ENCODE results near the gene UBASH3B.

Gene UBASH3B

DNA sequence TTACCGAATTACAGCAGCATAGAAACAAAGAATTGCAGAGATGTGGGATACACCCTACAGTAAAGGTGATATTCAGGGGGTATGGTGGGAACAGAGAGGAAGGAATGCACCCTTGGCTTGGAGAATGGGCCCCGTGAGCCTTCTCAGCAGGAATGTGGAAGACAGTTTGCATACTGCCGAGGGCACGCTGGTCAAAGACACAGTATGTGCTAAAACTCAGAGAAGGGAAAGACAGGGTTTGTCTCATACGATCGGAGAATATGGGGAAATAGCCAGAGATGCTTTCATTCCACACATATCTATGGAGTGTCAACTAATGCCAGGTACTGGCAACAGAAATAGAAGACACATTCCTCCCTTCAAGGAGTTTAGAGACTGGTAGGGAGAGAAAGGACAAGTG, 36.9 kb downstream of the UBASH3B start:
- H3K4me3 ChIP-seq (replicated peaks; ENCODE audit: low read depth, low read length): no peak overlapping the region
- TF ChIP-seq, protein P1, sequence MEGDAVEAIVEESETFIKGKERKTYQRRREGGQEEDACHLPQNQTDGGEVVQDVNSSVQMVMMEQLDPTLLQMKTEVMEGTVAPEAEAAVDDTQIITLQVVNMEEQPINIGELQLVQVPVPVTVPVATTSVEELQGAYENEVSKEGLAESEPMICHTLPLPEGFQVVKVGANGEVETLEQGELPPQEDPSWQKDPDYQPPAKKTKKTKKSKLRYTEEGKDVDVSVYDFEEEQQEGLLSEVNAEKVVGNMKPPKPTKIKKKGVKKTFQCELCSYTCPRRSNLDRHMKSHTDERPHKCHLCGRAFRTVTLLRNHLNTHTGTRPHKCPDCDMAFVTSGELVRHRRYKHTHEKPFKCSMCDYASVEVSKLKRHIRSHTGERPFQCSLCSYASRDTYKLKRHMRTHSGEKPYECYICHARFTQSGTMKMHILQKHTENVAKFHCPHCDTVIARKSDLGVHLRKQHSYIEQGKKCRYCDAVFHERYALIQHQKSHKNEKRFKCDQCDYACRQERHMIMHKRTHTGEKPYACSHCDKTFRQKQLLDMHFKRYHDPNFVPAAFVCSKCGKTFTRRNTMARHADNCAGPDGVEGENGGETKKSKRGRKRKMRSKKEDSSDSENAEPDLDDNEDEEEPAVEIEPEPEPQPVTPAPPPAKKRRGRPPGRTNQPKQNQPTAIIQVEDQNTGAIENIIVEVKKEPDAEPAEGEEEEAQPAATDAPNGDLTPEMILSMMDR (IDR thresholded peaks at IDR 0.05; ENCODE audit: low read depth, low read length, missing control alignments): no peak
- no peak for DNase-seq (ENCODE audit: extremely low read depth, low read depth)

DNA sequence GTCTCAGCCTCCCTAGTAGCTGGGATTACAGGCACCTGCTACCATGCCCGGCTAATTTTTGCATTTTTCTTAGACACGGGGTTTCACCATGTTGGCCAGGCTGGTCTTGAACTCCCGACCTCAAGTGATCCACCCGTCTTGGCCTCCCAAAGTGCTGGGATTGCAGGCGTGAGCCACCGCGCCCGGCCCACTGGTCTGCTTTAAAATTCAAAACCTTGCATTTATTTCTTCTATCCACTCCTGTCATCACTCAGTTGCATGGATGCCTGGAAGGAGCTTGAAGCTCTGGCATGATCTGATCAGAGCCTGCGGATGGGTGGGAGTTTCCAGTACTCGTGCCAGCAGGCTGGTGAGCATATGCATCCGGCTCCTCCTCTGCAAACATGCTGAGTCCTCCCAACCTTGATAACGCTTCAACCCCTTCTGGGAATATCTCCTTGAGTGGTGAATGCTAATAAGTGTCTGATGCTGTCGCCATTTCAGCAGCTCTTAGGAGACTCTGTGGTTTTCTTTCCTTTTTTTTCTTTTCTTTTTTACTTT, 39.6 kb downstream of the UBASH3B start:
- TF ChIP-seq, protein P1 (IDR thresholded peaks at IDR 0.05; ENCODE audit: low read depth, low read length, missing control alignments): no peak
- H3K4me3 ChIP-seq (replicated peaks; ENCODE audit: low read depth, low read length): no peak overlapping the region
- no peak for DNase-seq (ENCODE audit: extremely low read depth, low read depth)

DNA sequence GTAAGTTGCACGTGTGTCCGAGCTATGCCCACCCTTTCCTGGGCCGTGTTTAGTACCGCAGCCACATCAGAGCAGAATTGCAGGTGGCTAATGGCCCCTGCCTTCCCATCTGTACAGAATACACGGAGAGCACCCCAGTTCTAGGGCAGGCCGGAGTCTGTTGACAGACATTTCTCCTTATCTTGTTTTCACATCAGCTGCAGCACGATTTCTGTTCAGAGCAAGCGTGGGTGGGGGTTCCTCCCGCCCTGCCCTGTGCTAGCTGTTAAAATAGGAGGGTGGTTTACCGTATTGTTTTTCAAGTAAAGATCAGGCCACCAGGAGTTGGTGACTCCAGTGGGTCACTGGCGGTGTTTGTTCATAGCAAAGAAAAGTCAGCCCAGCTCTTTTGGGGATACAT, 41.1 kb downstream of the UBASH3B start:
- DNase-seq (ENCODE audit: extremely low read depth, low read depth): no peak
- TF ChIP-seq, protein P1 (IDR thresholded peaks at IDR 0.05; ENCODE audit: low read depth, low read length, missing control alignments): no peak
- no peak overlapping the region for H3K4me3 ChIP-seq (replicated peaks; ENCODE audit: low read depth, low read length)

DNA sequence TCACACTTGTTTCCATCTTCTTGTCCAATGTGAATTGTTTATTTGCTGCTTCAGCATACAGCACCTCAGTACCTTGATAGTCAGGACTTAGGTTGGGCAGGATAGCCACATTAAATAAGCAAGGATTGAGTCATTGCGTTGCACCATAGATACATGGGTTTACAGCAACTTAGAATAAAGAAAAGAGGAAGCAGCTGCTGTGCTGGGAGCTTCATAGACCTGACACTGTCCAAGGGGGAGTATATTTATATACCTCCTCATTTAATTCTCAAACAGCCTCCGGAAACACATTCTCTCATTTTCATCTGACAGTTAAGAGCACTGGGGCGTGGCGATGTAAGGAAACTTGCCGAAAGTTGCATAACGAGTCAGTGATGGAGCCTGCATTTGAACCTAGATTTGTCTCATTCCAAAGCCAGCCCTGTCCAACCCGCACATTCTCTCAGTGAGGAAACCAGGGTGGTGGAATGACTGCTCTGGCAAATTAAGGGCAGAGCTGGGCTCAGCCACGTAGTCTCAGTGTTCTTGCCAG, 42.2 kb downstream of the UBASH3B start:
- no peak overlapping the region for H3K4me3 ChIP-seq (replicated peaks; ENCODE audit: low read depth, low read length)
- no peak for DNase-seq (ENCODE audit: extremely low read depth, low read depth)
- TF ChIP-seq, protein P1 (IDR thresholded peaks at IDR 0.05; ENCODE audit: low read depth, low read length, missing control alignments): no peak

DNA sequence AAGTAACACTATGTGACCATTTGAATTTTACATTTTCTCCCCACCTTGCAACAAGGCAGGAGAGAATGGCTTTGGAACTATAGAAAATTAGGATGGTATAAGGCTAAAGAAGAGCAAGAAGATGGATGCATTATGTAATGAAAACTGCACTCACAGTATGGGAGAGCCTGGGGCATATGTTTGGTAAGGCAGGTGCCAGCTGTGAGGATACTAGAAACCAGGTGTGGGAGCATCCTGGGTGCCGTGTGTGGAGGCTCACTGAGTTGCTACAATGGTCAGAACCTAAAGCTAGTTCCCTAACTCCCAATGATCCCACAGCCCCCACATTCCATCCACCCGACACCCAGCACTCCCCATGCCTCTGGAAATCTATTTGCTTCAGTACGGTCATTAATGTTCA, 42.9 kb downstream of the UBASH3B start:
- DNase-seq (ENCODE audit: extremely low read depth, low read depth): no peak
- no peak overlapping the region for H3K4me3 ChIP-seq (replicated peaks; ENCODE audit: low read depth, low read length)
- TF ChIP-seq, protein P1 (IDR thresholded peaks at IDR 0.05; ENCODE audit: low read depth, low read length, missing control alignments): no peak

DNA sequence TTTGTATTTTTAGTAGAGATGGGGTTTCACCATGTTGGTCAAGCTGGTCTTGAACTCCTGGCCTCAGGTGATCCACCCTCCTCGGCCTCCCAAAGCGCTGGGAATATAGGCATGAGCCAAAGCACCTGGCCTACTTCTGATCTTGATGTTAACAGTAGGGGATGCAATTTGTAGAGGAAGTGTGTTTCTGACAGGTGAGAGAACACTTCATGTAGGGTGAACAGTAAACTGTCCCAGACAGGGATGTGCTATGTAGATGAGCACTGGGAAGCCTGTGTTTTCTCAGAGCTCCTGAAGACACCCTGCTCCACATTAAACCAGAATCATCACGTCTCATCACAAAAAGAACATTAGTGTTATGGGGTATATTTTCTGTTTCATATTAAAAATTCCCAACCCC, 45.1 kb downstream of the UBASH3B start:
- no peak overlapping the region for H3K4me3 ChIP-seq (replicated peaks; ENCODE audit: low read depth, low read length)
- DNase-seq (ENCODE audit: extremely low read depth, low read depth): no peak
- TF ChIP-seq, protein P1 (IDR thresholded peaks at IDR 0.05; ENCODE audit: low read depth, low read length, missing control alignments): no peak

DNA sequence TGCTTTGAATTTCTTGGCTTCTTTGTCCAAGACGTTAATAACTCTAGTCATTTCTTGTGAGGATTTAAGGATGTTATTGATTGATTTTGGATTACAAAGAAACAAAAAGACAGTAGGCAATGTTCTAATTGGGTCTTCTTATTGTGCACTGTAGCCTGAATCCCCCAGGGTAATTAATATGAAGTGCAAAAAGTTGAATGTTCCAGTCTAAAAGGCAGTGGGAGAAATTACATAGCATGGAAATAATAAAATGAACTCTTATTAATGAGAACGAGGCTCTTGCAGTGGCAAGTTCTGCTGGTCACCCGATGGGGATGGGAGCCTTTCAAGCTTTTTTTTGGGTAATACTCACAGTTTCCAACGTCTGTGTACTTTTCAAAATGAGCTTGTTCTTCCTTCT, 45.6 kb downstream of the UBASH3B start:
- no peak for DNase-seq (ENCODE audit: extremely low read depth, low read depth)
- TF ChIP-seq, protein P1 (IDR thresholded peaks at IDR 0.05; ENCODE audit: low read depth, low read length, missing control alignments): no peak
- H3K4me3 ChIP-seq (replicated peaks; ENCODE audit: low read depth, low read length): no peak overlapping the region

Data from HFF-Myc (cell line).